ENCODE data around the gene FGF1.

FGF1 gene

GRCh38 chr5:142694092-142694856 is 8.4 kb upstream of the FGF1 start:
- DNase-seq: no peak

- DNase-seq: no peak
Measured at GRCh38 chr5:142692321-142692894, 6.5 kb upstream of the FGF1 start.

GRCh38 chr5:142690667-142691066 is 4.8 kb upstream of the FGF1 start:
- DNase-seq: no peak

GRCh38 chr5:142689081-142689480 is 3.2 kb upstream of the FGF1 start:
- no peak for DNase-seq

GRCh38 chr5:142688281-142688989 is 2.5 kb upstream of the FGF1 start:
- no peak for DNase-seq

DNA sequence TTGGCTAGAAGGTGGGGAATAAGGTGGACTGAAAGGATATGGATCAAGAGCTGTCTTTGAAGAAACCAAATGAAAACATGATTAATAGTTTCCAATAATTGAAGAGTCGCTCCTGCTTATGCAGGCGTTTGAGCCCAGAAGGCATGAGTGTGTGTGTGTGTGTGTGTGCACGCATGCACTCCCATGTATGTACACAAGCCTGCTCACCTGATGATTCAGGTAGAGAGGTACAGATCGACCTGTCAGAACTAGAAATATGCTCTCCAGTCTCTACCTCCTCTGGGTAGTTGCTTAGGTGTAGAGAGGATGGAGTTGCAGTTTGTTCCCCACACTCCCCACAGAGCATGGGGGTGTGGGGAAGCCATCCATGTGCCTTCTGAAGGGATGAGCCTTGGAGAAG is 1.1 kb upstream of the FGF1 start:
- no peak for DNase-seq

- DNase-seq: no peak
Measured at GRCh38 chr5:142686210-142686734, 382 bp upstream of the FGF1 start.

DNA sequence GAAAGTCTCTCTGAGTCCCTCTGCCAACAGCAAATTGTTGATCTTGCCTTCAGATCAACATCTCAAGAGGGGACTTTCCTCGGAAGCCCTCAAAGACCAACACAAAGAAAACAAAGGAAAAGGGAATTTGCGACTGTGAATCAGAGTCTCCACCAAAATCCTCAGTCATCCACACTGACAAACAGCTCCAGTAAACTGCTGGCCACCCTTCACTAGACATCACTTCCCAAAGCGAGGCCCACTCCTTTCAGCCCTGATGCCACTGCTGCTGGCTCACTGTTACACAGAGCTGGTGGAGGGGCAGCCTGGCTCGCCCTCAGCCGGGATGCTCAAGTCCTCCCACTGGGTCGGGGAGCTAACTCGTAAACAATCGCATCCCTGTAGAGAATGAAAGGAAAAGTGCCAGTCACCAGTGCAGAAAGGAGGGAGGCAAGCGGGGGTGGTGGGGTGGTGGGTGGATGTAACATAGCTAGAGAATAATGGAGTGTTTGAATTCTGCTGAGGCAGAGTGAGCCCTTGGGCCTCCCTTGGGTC is 1.3 kb downstream of the FGF1 start:
- no peak for DNase-seq

DNA sequence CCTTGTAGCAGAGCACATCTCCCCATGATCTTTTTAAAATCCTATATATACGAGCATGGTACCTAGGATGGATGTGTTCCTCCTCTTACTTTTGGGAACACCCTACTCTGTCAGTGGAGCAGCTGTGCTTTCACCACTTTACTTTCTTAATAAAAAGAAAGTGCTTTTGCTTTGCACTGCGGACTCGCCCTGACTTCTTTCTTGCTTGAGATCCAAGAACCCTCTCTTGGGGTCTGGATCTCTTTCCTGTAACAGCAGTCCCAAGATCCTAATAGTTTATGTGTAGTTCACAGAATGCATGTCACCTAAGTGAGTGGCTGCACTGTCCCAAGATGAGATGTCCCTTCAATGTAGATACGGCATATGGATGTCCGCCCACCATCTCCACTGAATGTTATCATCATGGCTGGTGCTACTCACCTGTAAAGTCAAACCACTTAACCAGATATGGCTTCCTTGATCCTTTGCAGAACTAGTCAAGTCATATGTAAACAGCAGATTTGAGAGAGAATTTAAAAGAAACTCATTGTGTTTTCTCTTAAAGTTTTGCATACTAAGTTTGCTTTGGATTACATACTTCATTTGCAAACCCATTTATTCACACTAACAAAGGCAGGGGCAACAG is 1.9 kb downstream of the FGF1 start:
- no peak for DNase-seq

GRCh38 chr5:142683116-142683515 is 2.8 kb downstream of the FGF1 start:
- no peak for DNase-seq

DNA sequence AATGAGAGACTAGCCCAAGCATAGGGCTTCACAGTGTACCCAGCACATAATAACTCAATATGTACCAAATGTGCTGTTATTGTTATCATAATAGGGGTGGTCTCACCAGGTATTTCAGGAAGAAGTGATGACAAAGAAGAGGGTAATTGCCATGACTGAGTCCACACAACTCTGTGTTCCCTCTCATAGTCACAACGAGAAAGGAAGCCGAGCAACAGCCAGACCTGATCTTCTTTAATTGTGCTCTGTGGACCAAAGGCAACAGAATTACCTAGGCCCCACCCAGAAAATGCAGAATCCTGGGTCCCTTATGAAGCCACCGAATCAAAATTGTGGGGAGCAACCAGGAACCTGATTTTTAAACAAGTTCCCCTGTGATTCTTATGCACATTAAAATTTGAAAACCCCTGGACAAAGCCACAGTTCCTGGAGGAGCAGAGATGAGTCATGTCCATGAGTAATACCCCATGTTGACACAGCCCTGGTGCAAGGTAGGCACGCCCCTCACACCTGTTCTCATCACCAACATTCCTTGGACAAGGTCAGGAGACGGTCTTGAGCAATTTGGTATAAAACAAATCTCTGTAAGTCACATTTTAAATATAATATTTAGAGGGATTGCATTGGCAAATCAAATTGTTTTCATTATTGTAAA is 5.2 kb downstream of the FGF1 start:
- DNase-seq: no peak

DNA sequence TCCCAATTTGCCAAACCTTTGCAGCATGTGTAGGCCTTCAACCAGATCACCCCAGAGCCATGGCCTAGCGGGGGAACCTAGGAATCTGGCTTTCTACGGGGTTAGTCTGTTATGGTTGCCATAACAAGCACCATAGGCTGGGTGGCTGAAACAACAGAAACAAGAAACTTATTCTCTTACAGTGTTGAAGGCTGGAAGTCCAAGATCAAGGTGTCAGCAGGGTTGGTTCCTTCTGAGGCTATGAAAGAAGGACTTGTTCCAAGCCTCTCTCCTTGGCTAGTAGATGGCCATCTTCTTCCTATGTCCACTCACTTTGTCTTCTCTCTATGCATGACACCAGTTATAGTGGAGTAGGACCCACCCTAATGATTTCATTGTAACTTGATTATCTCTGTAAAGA is 6.1 kb downstream of the FGF1 start:
- no peak for DNase-seq

- DNase-seq: no peak
Measured at GRCh38 chr5:142678529-142678928, 7.4 kb downstream of the FGF1 start.

DNA sequence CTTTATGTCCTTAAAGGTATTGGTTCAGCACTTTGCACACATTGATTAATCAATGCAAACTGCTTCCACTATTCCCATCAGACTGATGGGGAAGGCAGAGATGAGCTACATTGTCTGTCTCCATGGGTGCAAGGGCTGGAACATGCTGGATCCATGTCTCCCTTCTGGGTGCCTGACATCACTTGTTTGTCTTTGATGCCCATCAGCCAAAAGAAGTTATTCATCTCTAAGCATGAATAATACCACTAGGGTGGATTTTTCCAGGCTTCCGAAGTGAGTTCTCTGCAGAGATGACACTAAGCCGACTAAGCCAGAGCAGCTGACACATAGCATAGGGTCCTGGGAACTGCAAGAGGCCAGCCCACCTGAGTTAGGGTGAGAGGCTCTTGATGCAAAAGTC is 8.7 kb downstream of the FGF1 start:
- DNase-seq: no peak

DNA sequence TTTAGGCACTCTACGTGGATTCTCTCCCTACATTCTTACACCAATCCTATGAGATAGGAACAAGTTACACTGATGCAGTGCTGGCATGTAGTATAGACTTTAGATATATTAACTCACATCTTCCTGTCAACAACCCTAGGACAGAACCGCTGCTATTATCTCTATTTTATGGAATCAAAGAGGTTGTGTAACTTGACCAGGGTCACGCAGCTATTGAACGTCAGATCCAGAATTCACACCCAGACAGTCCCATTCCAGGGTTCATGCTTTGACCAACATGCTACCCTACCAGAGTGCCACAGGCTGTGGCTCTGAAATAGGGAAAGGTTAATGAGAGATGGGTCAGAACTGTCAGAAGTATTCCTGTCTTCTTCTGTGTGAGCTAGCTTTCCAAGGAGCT is 9.6 kb downstream of the FGF1 start:
- no peak for DNase-seq

- no peak for DNase-seq
Measured at GRCh38 chr5:142674531-142675469, 11.1 kb downstream of the FGF1 start.

GRCh38 chr5:142671801-142672200 is 14.1 kb downstream of the FGF1 start:
- no peak for DNase-seq

DNA sequence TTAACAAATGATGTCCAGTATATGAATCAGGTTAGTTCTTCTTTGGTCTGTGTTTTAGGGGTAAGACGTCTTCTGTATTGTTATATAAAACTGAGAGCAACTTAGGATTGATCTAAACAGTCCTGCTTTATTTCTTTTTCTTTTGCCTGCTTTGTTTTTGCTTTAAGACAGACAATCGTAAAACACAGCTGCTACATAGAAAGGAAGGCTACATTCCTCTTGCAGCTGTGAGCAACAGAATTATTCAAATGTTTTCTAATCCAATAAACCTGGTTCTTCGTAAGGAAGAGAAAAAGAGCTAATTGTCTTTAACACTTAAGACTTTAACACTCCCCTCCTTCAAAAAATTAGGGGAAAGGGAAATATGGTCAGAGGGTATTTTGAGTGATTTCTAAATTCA is 14.6 kb downstream of the FGF1 start:
- DNase-seq: no peak

DNA sequence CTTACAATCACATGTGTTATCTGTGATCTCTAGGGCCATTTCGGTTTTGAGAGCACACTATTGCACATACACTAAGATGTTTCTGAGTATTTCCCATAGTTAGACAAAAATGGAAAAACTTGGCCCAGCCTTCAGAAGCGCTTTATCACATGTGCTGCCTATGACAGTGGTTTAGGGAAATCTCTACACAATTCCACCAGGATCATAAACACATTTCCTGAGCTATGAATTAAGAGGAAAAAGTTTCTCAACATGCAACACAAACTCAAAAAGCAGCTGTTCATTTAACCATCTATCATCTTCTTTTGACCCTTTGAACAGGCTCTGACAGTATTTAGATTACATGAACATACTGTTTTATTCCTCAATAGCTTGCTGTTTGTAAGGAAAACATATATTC is 15.1 kb downstream of the FGF1 start:
- DNase-seq: no peak

DNA sequence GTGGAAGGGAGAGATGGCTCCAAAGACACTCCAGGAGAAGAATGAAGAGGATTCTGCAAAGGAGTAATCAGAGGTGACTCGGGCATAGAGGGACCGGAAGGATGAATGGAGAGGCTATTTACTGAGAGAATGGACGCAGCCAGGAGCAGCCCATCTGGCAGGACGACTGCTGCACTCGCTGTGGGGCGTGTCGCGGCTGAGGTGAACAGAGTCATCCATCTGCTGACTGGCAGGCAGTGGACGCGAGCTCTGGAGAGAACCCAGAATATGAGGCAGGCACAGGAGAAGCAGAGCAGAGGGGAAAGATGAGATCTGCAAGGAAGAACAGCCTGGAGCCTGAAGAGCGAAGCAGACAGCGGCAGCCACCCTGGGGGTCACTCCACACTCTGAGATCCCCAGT is 16.4 kb downstream of the FGF1 start:
- no peak for DNase-seq

DNA sequence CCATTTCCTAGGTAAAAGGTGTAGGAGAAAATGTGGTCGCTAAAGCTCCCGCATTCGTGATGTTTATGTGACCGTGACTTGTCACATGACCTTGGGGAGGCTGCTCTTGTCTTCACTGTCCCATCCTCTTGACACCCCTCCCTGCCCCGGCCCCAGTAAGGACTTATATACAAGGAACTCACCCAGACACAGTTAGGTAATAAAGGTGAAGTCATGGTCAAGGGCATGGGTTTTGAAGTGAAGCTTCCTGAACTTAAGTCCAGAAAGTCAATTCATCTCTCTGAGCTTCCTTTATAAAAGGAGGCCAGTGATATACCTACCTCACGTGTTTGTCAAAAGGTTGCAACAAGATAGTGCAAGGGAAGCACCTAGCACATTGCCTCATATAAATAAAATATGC is 17.6 kb downstream of the FGF1 start:
- no peak for DNase-seq

DNA sequence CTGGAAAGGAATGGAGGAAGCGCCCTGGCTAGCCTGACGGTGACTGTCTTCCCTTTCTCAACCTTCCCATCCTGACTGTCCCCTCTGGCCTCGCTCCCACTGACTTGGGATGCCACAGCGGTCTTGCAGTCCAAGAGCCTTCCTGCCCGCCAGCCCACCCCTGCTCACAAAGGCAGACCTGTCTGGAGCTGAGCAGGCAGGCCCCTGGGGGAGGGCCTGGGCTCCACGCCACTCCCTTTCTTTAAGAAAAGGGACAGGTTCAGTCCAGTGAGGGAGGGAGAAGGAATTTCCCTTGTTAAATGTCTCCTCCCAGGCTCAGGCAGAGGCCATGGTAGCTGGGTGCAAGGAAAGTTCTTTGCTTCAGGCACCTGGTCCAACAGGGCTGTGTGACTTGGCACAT is 18.1 kb downstream of the FGF1 start:
- DNase-seq: no peak
